ENCODE data around the gene MACF1.
"Not testable (repeated sequence)": the region's sequence is repeated elsewhere in the genome, so short reads cannot be mapped to it uniquely, and the experiment has no call there.

The MACF1 gene

GRCh38 chr1:39515131-39516086 lies 310.9 kb downstream of the MACF1 start:
- not testable (repeated sequence) for DNase-seq (ENCODE audit: low read depth)

- DNase-seq (ENCODE audit: low read depth), result not testable (repeated sequence)
These were observed 312.3 kb downstream of the MACF1 start for GRCh38 chr1:39516841-39517240.

- DNase-seq (ENCODE audit: low read depth), result not testable (repeated sequence)
These were observed 313.4 kb downstream of the MACF1 start for GRCh38 chr1:39517936-39518335.

- DNase-seq (ENCODE audit: low read depth), result not testable (repeated sequence)
These were observed 314.9 kb downstream of the MACF1 start for GRCh38 chr1:39519376-39519775.

- DNase-seq (ENCODE audit: low read depth), result not testable (repeated sequence)
These were observed 317.7 kb downstream of the MACF1 start for GRCh38 chr1:39522221-39522620.

- no peak for DNase-seq (ENCODE audit: low read depth)
These were observed 318.4 kb downstream of the MACF1 start for GRCh38 chr1:39522661-39523567.

GRCh38 chr1:39524171-39524570 lies 319.7 kb downstream of the MACF1 start:
- no peak for DNase-seq (ENCODE audit: low read depth)

GRCh38 chr1:39524591-39525365 lies 320.3 kb downstream of the MACF1 start:
- DNase-seq (ENCODE audit: low read depth), result no peak

- no peak for DNase-seq (ENCODE audit: low read depth)
These were observed 321.1 kb downstream of the MACF1 start for GRCh38 chr1:39525366-39526165.

GRCh38 chr1:39526466-39527189 lies 322.1 kb downstream of the MACF1 start:
- no peak for DNase-seq (ENCODE audit: low read depth)

GRCh38 chr1:39527190-39527579 lies 322.7 kb downstream of the MACF1 start:
- DNase-seq (ENCODE audit: low read depth), result not testable (repeated sequence)

- no peak for DNase-seq (ENCODE audit: low read depth)
These were observed 323.6 kb downstream of the MACF1 start for GRCh38 chr1:39528082-39528481.

GRCh38 chr1:39529901-39530535 lies 325.5 kb downstream of the MACF1 start:
- DNase-seq (ENCODE audit: low read depth), result no peak

- DNase-seq (ENCODE audit: low read depth), result no peak
These were observed 327.0 kb downstream of the MACF1 start for GRCh38 chr1:39531526-39531925.

GRCh38 chr1:39533442-39533841 lies 328.9 kb downstream of the MACF1 start:
- DNase-seq (ENCODE audit: low read depth), result no peak

Data from non-pigmented ciliary epithelial cell (primary cell).